GM21423 (cell line): ENCODE results near the gene DNAAF1.
"Not testable (repeated sequence)": the region's sequence is repeated elsewhere in the genome, so short reads cannot be mapped to it uniquely, and the experiment has no call there.

Experiments
- ATAC-seq: cut with Tn5 transposase; IDR thresholded peaks from one replicate; pipeline ENCODE4 v1.9.1; 2021; ENCODE audit warnings: mild to moderate bottlenecking, moderate library complexity; ENCODE audit not compliant: unreplicated experiment

DNAAF1 gene

GRCh38 chr16:84205123-84205522, 60.0 kb downstream of the DNAAF1 start:
- ATAC-seq, result not testable (repeated sequence)

GRCh38 chr16:84205976-84206691, 61.0 kb downstream of the DNAAF1 start:
- ATAC-seq, result no peak

DNA sequence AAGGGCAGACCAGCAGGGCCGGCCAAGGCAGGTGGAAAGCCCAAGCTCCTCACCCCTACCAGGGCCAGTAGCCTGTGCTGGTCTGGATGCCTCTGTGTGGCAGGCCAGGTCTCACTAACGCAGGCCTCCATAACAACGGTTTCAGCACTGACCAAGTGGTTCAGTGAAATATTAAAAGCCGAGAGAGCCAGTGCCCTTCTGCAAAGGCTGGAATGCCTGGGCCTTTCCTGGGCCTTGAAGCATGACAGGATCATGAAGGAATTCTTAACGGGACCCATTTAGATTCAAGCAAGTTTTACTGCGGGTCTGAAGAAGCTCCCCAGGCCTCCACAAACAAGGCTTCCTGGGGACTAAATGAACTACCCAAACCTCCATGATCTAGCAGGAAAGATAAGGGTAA, 62.1 kb downstream of the DNAAF1 start:
- ATAC-seq, result no peak

DNA sequence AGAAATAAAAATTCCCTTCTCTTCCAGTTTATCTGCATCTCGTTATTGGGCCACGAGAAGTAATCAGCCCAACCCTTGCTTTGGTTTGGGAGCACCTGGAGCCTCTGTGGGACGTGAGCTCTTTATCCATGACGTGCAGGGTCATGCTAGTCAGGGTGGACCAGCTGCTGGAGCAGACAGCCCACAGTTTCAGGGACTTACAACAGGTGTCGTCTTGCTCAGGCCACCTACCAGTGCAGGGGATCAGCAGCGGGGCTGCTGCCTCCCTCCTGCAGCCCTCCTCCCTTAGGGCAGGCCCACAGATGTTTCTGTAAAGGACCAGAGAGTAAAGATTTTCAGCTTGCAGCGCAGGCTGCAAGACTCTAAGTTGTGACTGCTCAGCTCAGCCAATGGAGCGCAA, 62.8 kb downstream of the DNAAF1 start:
- no peak for ATAC-seq

- no peak for ATAC-seq
Measured at GRCh38 chr16:84209989-84210388, 64.9 kb downstream of the DNAAF1 start.

DNA sequence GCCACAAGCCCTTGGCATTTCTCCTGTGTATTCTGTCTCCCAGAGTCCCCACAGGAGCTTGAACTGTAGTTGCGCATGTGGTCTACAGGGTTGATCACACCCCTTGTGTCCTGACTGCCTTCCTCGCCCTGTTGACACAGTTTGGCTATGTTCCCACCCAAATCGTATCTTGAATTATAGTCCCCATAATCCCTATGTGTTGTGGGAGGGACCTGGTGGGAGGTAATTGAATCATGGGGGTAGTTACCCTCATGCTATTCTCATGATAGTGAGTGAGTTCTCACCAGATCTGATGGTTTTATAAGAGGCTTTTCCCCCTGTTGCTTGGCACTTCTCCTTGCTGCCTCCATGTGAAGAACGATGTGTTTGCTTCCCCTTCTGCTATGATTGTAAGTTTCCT, 67.0 kb downstream of the DNAAF1 start:
- ATAC-seq, result no peak

DNA sequence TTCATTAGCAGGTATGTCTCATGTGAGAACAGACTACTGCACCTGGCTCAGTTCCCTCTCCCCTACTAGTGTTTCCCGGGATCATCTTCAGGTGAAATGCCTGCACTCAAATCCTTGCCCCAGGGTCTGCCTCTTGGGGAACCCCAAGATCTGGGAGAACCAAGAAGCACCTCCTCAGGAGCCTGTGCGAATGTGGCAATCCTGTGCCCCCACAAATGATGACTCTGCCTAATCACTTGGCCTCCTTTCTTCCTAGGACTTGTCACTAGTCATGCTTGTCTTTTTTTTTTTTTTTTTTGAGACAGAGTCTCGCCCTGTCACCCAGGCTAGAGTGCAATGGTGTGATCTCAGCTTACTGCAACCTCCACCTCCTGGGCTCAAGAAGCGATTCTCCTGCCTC, 67.5 kb downstream of the DNAAF1 start:
- ATAC-seq, result no peak

DNA sequence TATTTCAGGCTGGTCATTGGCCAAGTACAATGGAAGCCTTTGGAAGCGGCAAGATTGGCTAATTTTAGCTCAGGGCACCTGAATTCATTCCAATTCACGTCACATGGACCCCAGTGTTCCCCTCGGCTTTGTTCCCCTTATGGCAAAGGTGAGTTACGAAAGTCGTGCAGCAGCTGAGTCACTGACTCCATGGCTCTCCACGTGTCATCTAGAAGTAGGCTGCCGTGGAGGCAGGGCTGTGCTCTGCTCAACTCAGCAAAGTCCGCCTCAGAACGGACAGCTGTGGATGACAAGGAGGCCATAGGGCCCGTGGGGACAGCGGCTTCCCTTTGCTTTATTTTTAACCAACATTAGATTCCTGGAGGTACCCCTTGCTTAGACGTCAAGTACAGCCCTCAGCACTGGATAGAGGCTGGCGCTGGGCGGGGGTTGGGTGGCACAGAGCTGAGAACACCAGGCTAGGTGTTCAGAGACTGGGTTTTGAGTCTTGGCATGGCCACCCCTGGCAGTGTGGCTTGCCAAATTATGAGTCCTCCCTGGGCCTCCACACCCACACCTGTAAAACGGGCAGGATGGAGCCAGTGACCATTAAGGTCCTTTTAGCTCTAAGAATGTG, 69.5 kb downstream of the DNAAF1 start:
- ATAC-seq, result no peak

DNA sequence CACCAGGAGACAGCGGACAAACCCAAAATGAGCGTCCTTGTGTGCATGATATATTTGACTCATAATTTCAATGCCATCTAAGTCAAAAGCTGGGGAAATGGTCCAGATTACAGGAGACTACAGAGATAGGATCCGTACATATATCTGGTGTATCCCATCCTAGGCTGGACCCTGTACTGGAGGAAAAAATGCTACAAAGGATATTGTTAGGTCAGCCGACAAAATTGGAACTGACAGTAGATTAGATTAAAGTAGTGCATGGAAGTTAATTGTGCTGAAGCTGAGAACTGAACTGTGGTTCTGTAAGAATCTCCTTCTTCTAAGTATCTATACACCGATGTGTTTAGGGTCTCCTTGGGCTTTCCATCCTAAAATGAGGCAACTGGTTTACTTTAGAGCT, 70.4 kb downstream of the DNAAF1 start:
- ATAC-seq, result no peak

GRCh38 chr16:84216144-84216543, 71.0 kb downstream of the DNAAF1 start:
- ATAC-seq, result not testable (repeated sequence)

DNA sequence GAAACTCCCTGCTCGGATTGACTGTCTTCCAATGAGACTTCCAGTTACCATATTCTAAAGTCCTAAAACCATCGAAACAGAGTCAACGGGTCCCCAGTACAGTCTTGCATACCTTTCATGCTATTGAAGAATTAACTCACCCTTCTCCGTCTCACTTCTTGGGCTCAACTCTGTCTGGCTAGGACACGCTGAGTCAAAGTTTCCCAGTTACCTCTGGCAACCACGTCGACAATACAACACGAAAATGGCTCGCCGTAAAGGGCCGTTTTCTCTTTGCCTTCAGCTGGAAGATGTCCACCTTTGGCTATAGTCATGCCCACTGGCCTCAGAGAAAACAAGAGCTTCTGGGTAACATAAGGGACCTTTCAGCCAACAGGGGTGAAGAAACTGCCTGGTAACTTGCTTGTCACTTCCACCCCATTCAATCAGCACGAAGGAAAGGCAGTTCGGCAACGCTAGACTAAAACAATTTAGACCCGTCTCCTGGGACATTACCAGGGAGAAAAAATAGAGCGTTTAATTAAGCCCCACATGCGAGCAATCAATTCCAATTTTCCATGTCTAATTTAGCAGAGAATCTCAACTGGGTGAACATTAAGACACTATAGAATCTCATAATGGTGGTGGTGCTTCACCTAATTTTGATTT, 73.2 kb downstream of the DNAAF1 start:
- ATAC-seq, result no peak

- ATAC-seq, result no peak
Measured at GRCh38 chr16:84218956-84219355, 73.8 kb downstream of the DNAAF1 start.

DNA sequence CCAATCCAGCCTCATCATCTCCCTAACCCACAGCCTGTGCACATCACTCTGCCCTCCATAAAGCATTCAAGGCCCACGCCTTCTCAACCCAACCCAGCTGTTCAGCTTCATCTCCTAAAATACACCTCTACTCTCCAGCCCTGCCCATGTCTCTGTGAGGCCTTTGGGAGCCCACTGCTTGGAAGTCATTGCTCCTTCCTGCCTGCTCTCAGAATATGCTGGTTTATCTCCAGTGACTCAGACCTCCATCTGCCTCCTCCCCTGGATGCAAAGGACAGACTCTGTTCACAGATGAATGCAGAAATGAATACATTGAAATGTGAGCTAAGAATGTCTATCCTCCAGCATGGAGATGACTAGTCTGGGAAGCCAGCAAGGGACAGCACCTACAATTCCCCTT, 75.7 kb downstream of the DNAAF1 start:
- no peak for ATAC-seq

DNA sequence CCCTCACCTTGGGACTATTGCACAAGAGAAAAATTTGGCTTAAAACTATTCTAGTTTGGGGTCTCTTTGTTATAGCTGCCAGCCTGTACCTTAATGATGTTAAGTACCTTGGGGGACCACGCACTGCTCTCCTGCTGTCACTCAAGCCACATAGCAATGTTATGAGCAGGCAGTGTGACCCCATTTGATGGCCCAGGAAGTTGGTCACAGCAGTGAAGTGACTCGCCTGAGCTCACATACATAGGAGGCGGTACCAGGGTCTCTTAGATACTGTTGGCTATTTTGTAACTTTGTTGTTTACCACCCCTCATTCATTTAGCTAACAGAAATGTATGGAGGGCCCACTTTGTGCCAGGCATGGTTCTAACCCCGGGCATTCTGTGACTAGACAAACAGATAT, 78.3 kb downstream of the DNAAF1 start:
- ATAC-seq, result no peak

- ATAC-seq, result no peak
Measured at GRCh38 chr16:84224554-84224953, 79.4 kb downstream of the DNAAF1 start.

GRCh38 chr16:84225126-84225525, 80.0 kb downstream of the DNAAF1 start:
- ATAC-seq, result no peak

GRCh38 chr16:84225571-84225970, 80.5 kb downstream of the DNAAF1 start:
- no peak for ATAC-seq

DNA sequence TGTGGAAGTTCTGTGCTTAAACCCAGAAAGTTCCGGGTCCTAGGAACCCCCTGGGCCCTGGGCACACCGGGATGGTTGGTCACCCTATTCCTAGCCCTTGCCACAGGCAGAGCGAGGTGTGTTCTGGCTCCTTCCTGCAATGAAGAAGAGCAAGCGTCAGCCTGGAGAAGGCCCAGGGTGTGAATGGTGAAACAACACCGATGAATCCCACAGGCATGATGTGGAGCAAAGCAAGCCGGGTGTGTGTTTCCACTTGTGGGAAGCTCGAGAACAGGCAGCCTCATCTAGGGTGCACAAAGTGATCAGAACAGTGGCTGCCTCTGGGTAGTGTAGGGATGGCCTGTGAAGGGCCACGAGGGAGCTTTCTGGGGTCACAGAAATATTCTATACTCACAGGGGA, 80.9 kb downstream of the DNAAF1 start:
- ATAC-seq, result no peak
